HepG2 (cell line): ENCODE measurements around the gene FOLR1.

ENCODE experiments used
- EP300 ChIP-seq, 3 experiments: sonication (generic) in 1 of 3; formaldehyde crosslinking in 1 of 3; IDR thresholded peaks; 2 replicates each; pipeline versions ENCODE4 v1.5.1 to v1.6.1; 2011 to 2020; ENCODE audit warnings: low read depth in 2 of 3, low read length in 2 of 3, borderline replicate concordance in 1 of 3, improper control_type of control experiment in 1 of 3, mild to moderate bottlenecking in 1 of 3, missing genetic modification reagents in 1 of 3, moderate library complexity in 1 of 3
- EZH2 ChIP-seq: conservative IDR thresholded peaks from 2 replicates; pipeline ENCODE4 v1.6.1; 2012; ENCODE audit warnings: mild to moderate bottlenecking, low read depth, low read length, moderate library complexity
- HNRNPK ChIP-seq: fragments of 200-400 bp; formaldehyde crosslinking; IDR thresholded peaks from 2 replicates; pipeline ENCODE4 v1.6.1; 2018; ENCODE audit warnings: low read length, low read depth, moderate library complexity, mild to moderate bottlenecking; ENCODE audit not compliant: poor library complexity, severe bottlenecking
- JUN ChIP-seq: sonication (generic); formaldehyde crosslinking; IDR thresholded peaks from 2 replicates; pipeline ENCODE4 v1.4.0; 2020; ENCODE audit warnings: mild to moderate bottlenecking, missing genetic modification reagents
- POLR2A ChIP-seq, 2 experiments: IDR thresholded peaks; 2 replicates each; pipeline ENCODE4 v1.6.1; 2011; ENCODE audit warnings: low read depth in 2 of 2, low read length in 2 of 2, mild to moderate bottlenecking in 1 of 2, moderate library complexity in 1 of 2; ENCODE audit not compliant: insufficient read depth in 1 of 2
- POLR2AphosphoS5 ChIP-seq: IDR thresholded peaks from 2 replicates; pipeline ENCODE4 v1.6.1; 2012; ENCODE audit warnings: low read depth, low read length
- RAD51 ChIP-seq: fragments of 450-650 bp; IDR thresholded peaks from 2 replicates; pipeline ENCODE4 v1.6.1; 2016; ENCODE audit warnings: borderline replicate concordance
- RBM39 ChIP-seq: fragments of 200-400 bp; formaldehyde crosslinking; IDR thresholded peaks from one replicate; pipeline ENCODE4 v1.6.1; 2018; ENCODE audit warnings: antibody characterized with exemption, mild to moderate bottlenecking, low read depth, low read length; ENCODE audit not compliant: poor library complexity, severe bottlenecking
- RFX5 ChIP-seq: IDR thresholded peaks from 2 replicates; pipeline ENCODE4 v1.6.1; 2011; ENCODE audit warnings: low read depth, low read length, improper control_type of control experiment
- SMYD3 ChIP-seq: sonication (generic); formaldehyde crosslinking; IDR thresholded peaks from 2 replicates; pipeline ENCODE4 v1.8.1; 2023; ENCODE audit warnings: mild to moderate bottlenecking, missing genetic modification reagents
- SOX6 ChIP-seq, 2 experiments: fragments of 450-650 bp in 1 of 2; sonication (generic) in 1 of 2; formaldehyde crosslinking in 1 of 2; IDR thresholded peaks; 2 replicates each; pipeline versions ENCODE4 v1.4.0 to v1.6.1; 2017 to 2020; ENCODE audit warnings: antibody characterized with exemption in 1 of 2, mild to moderate bottlenecking in 1 of 2, missing genetic modification reagents in 1 of 2
- TAF1 ChIP-seq: sonication (generic); formaldehyde crosslinking; IDR thresholded peaks from 2 replicates; pipeline ENCODE4 v1.4.0; 2020; ENCODE audit warnings: missing genetic modification reagents
- ZNF558 ChIP-seq: sonication (generic); formaldehyde crosslinking; IDR thresholded peaks from 2 replicates; pipeline ENCODE4 v1.9.0; 2022; ENCODE audit warnings: mild to moderate bottlenecking, missing genetic modification reagents, borderline replicate concordance
- TF ChIP-seq, protein P1 (sequence below): IDR thresholded peaks from 2 replicates; pipeline ENCODE4 v1.6.1; 2012; ENCODE audit warnings: inconsistent platforms

- TF ChIP-seq RAD51 = no peak
- no peak for TF ChIP-seq RBM39
- TF ChIP-seq POLR2A (IDR thresholded peaks at IDR 0.05; ENCODE audit: insufficient read depth in 1 of 2, low read depth in 2 of 2, low read length in 2 of 2) = no peak
- TF ChIP-seq JUN (CRISPR knock-in tag) = no peak
- TF ChIP-seq TAF1 = no peak
- TF ChIP-seq POLR2AphosphoS5 = no peak
- no peak for TF ChIP-seq EP300 (IDR thresholded peaks at IDR 0.05; ENCODE audit: low read depth in 2 of 2, low read length in 2 of 2)
- TF ChIP-seq EP300 (CRISPR knock-in tag; IDR thresholded peaks at IDR 0.05; ENCODE audit: borderline replicate concordance) = no peak
- TF ChIP-seq SMYD3 = no peak
- TF ChIP-seq HNRNPK = no peak
- TF ChIP-seq EZH2 = no peak
- no peak for TF ChIP-seq SOX6 (IDR thresholded peaks at IDR 0.05)
- no peak for TF ChIP-seq SOX6 (CRISPR knock-in tag; IDR thresholded peaks at IDR 0.05)
- TF ChIP-seq ZNF558 = no peak
- TF ChIP-seq RFX5 = no peak
- TF ChIP-seq, protein P1, sequence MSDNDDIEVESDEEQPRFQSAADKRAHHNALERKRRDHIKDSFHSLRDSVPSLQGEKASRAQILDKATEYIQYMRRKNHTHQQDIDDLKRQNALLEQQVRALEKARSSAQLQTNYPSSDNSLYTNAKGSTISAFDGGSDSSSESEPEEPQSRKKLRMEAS = no peak
These were observed 1.3 kb upstream of the FOLR1 start for GRCh38 chr11:72190631-72191071.
